ENCODE results near the gene LMNTD2.

The LMNTD2 gene

GRCh38 chr11:603154-603553 lies 42.6 kb upstream of the LMNTD2 start:
- Histone ChIP-seq H3K27me3 (ENCODE audit: insufficient read depth, poor library complexity, severe bottlenecking) (no peaks in the 10 kb centered on the region), H3K4me3 (replicated peaks; ENCODE audit: insufficient read depth, low read length) (no peak overlapping the region), H3K27ac (replicated peaks) (no peak overlapping the region)
- TF ChIP-seq, protein P1, sequence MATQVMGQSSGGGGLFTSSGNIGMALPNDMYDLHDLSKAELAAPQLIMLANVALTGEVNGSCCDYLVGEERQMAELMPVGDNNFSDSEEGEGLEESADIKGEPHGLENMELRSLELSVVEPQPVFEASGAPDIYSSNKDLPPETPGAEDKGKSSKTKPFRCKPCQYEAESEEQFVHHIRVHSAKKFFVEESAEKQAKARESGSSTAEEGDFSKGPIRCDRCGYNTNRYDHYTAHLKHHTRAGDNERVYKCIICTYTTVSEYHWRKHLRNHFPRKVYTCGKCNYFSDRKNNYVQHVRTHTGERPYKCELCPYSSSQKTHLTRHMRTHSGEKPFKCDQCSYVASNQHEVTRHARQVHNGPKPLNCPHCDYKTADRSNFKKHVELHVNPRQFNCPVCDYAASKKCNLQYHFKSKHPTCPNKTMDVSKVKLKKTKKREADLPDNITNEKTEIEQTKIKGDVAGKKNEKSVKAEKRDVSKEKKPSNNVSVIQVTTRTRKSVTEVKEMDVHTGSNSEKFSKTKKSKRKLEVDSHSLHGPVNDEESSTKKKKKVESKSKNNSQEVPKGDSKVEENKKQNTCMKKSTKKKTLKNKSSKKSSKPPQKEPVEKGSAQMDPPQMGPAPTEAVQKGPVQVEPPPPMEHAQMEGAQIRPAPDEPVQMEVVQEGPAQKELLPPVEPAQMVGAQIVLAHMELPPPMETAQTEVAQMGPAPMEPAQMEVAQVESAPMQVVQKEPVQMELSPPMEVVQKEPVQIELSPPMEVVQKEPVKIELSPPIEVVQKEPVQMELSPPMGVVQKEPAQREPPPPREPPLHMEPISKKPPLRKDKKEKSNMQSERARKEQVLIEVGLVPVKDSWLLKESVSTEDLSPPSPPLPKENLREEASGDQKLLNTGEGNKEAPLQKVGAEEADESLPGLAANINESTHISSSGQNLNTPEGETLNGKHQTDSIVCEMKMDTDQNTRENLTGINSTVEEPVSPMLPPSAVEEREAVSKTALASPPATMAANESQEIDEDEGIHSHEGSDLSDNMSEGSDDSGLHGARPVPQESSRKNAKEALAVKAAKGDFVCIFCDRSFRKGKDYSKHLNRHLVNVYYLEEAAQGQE (IDR thresholded peaks at IDR 0.05; ENCODE audit: insufficient replicate concordance, low read depth) = no peak
- TF ChIP-seq SPI1 (IDR thresholded peaks at IDR 0.05; ENCODE audit: borderline replicate concordance, low read depth) = no peak
- no peak for TF ChIP-seq CTCF (IDR thresholded peaks at IDR 0.05; ENCODE audit: insufficient read depth, low read length)
- no peak for TF ChIP-seq GABPA (IDR thresholded peaks at IDR 0.05; ENCODE audit: low read depth)
- no peak for TF ChIP-seq POLR2AphosphoS5 (IDR thresholded peaks at IDR 0.05; ENCODE audit: low read depth)
- DNase-seq (ENCODE audit: low read depth in 1 of 2, low spot score in 1 of 2) = no peak

- TF ChIP-seq CTCF (IDR thresholded peaks at IDR 0.05; ENCODE audit: insufficient read depth, low read length) = no peak
- TF ChIP-seq POLR2AphosphoS5 (IDR thresholded peaks at IDR 0.05; ENCODE audit: low read depth) = no peak
- TF ChIP-seq, protein P1 (IDR thresholded peaks at IDR 0.05; ENCODE audit: insufficient replicate concordance, low read depth) = no peak
- TF ChIP-seq SPI1 (IDR thresholded peaks at IDR 0.05; ENCODE audit: borderline replicate concordance, low read depth) = no peak
- TF ChIP-seq GABPA (IDR thresholded peaks at IDR 0.05; ENCODE audit: low read depth) = no peak
- no peak overlapping the region for H3K27ac ChIP-seq (replicated peaks)
- no peak overlapping the region for H3K4me3 ChIP-seq (replicated peaks; ENCODE audit: insufficient read depth, low read length)
- H3K27me3 ChIP-seq (ENCODE audit: insufficient read depth, poor library complexity, severe bottlenecking) = no peaks in the 10 kb centered on the region
- no peak for DNase-seq (ENCODE audit: low read depth in 1 of 2, low spot score in 1 of 2)
Measured at GRCh38 chr11:601573-602245, 41.2 kb upstream of the LMNTD2 start.

GRCh38 chr11:598005-598680 lies 37.6 kb upstream of the LMNTD2 start:
- Histone ChIP-seq H3K27me3 (ENCODE audit: insufficient read depth, poor library complexity, severe bottlenecking) (no peaks in the 10 kb centered on the region), H3K27ac (replicated peaks) (no peak overlapping the region), H3K4me3 (replicated peaks; ENCODE audit: insufficient read depth, low read length) (no peak overlapping the region)
- no peak for DNase-seq (ENCODE audit: low read depth in 1 of 2, low spot score in 1 of 2)
- TF ChIP-seq, protein P1 (IDR thresholded peaks at IDR 0.05; ENCODE audit: insufficient replicate concordance, low read depth) = no peak
- TF ChIP-seq SPI1 (IDR thresholded peaks at IDR 0.05; ENCODE audit: borderline replicate concordance, low read depth) (no peak), CTCF (IDR thresholded peaks at IDR 0.05; ENCODE audit: insufficient read depth, low read length) (no peak), GABPA (IDR thresholded peaks at IDR 0.05; ENCODE audit: low read depth) (no peak), POLR2AphosphoS5 (IDR thresholded peaks at IDR 0.05; ENCODE audit: low read depth) (no peak)
